RWPE2 (cell line): ENCODE data around the gene INPP5A.

ENCODE experiments used
- ATAC-seq: fragments of 200-7000 bp; cut with Tn5 transposase; 3 replicates; pipeline ENCODE4 v1.9.1; 2021; ENCODE audit warnings: low read depth
- DNase-seq: peaks from one replicate; pipeline ENCODE4 v3.0.0-alpha.2; 2020; ENCODE audit warnings: low spot score
- H3K27ac ChIP-seq: fragments of 450-650 bp; 2 replicates; pipeline ENCODE4 v1.5.1; 2017; ENCODE audit warnings: mild to moderate bottlenecking; ENCODE audit not compliant: poor library complexity, severe bottlenecking
- H3K27me3 ChIP-seq: fragments of 250-450 bp; sonication (Bioruptor Pico); 2 replicates; pipeline ENCODE4 v1.5.1; 2021; ENCODE audit warnings: mild to moderate bottlenecking, moderate library complexity; ENCODE audit not compliant: insufficient read depth, poor library complexity, severe bottlenecking
- H3K36me3 ChIP-seq: fragments of 250-450 bp; sonication (Bioruptor Pico); 2 replicates; pipeline ENCODE4 v1.5.1; 2020; ENCODE audit warnings: low read depth, mild to moderate bottlenecking, moderate library complexity
- H3K4me1 ChIP-seq: fragments of 250-450 bp; sonication (Bioruptor Pico); 2 replicates; pipeline ENCODE4 v1.5.1; 2021; ENCODE audit warnings: mild to moderate bottlenecking, moderate library complexity; ENCODE audit not compliant: insufficient read depth, poor library complexity, severe bottlenecking
- H3K4me3 ChIP-seq: fragments of 250-450 bp; sonication (Bioruptor Pico); 2 replicates; pipeline ENCODE4 v1.5.1; 2021; ENCODE audit warnings: mild to moderate bottlenecking, moderate library complexity; ENCODE audit not compliant: severe bottlenecking
- H3K9me3 ChIP-seq: fragments of 250-450 bp; sonication (Bioruptor Pico); 2 replicates; pipeline ENCODE4 v1.5.1; 2021; ENCODE audit warnings: mild to moderate bottlenecking, moderate library complexity; ENCODE audit not compliant: severe bottlenecking
- TF ChIP-seq, protein P1 (sequence below): fragments of 450-650 bp; IDR thresholded peaks from one replicate; pipeline ENCODE4 v1.5.1; 2017; ENCODE audit warnings: mild to moderate bottlenecking, moderate library complexity; ENCODE audit not compliant: poor library complexity, severe bottlenecking

The INPP5A gene

DNA sequence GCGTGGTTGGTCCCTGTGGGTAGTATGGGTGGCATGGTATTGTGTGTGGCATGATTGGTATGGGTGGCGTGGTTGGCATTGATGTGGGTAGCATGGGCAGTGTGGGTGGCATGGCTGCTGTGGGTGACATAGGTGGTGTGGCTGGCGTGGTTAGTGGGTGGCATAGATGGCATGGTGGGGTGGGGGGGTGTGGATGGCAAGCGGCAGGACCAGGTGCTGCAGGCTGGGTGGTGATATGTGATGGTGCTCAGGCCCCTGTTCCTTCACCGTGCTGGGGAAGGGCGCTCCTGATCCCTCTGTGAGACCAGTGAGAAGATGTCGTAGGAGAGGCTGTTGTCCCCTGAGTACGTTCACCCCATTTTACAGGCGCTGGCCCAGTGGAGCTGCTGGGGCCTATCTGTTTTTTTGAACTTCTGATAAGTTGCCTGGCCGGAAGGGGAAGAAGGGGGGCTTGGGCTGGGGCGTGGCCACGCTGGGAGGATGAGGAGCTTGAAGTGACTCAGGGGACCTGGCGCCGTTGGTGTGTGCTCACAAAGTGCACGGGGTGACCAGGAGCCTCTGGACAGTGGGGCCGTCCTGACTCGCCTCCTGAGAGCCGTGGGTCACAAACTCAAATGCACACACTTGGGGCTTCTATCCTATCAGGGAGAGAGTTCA is 17.5 kb downstream of the INPP5A start:
- TF ChIP-seq, protein P1, sequence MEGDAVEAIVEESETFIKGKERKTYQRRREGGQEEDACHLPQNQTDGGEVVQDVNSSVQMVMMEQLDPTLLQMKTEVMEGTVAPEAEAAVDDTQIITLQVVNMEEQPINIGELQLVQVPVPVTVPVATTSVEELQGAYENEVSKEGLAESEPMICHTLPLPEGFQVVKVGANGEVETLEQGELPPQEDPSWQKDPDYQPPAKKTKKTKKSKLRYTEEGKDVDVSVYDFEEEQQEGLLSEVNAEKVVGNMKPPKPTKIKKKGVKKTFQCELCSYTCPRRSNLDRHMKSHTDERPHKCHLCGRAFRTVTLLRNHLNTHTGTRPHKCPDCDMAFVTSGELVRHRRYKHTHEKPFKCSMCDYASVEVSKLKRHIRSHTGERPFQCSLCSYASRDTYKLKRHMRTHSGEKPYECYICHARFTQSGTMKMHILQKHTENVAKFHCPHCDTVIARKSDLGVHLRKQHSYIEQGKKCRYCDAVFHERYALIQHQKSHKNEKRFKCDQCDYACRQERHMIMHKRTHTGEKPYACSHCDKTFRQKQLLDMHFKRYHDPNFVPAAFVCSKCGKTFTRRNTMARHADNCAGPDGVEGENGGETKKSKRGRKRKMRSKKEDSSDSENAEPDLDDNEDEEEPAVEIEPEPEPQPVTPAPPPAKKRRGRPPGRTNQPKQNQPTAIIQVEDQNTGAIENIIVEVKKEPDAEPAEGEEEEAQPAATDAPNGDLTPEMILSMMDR, result no peak
- Histone ChIP-seq H3K4me3 (no peak overlapping the region), H3K4me1 (no peaks in the 10 kb centered on the region), H3K27ac (no peak overlapping the region), H3K9me3 (no peaks in the 10 kb centered on the region), H3K36me3 (no peaks in the 10 kb centered on the region), H3K27me3 (no peaks in the 10 kb centered on the region)
- DNase-seq (peak; percentile 60), ATAC-seq (no peak)

DNA sequence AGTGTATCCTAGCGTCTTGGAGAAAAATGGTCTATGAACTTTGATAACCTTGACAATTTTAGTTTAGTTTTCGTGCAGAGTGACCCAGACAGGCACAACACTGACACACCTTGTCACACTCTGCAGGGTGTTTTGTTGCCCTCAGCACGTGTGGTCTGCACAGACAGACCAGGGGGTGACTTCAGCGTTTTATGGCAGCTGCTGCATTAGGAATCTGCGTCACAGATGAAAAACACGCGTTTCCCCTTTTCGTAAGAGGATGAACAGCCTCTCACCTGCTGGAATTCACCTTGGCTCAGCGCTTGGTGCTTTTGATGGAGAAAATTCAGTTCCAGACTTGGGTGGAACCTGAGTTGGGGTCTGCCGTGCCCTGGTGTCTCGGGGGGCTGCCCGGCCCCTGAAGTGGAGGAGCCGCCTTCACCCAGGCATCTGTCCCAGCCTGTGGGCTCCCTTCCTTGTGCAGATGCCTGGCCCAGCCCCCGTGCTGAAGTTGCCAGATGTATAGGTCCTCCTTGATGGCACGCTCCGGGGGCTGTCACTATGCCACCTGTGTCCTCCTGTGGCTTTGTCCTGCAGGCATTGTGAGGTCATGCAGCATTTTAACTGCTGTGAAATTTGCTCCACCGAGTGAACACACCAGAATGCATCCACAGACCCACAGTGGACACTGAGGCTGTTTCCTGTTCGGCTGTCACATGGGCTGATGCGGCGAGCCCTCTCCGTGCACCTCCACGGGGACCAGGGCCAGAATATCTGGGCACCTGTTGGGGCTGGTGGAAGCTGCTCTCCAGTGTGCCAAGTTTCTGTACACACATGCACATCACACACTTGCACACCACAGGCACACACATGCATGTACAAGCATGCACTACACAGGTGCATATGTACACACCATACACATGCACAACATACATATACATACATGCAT is 18.3 kb downstream of the INPP5A start:
- no peaks in the 10 kb centered on the region for H3K4me1 ChIP-seq
- no peak for ATAC-seq
- no peak overlapping the region for H3K27ac ChIP-seq
- H3K27me3 ChIP-seq, result no peaks in the 10 kb centered on the region
- TF ChIP-seq, protein P1, result no peak
- peak; percentile 61 for DNase-seq
- no peak overlapping the region for H3K4me3 ChIP-seq
- H3K36me3 ChIP-seq, result no peaks in the 10 kb centered on the region
- no peaks in the 10 kb centered on the region for H3K9me3 ChIP-seq

DNA sequence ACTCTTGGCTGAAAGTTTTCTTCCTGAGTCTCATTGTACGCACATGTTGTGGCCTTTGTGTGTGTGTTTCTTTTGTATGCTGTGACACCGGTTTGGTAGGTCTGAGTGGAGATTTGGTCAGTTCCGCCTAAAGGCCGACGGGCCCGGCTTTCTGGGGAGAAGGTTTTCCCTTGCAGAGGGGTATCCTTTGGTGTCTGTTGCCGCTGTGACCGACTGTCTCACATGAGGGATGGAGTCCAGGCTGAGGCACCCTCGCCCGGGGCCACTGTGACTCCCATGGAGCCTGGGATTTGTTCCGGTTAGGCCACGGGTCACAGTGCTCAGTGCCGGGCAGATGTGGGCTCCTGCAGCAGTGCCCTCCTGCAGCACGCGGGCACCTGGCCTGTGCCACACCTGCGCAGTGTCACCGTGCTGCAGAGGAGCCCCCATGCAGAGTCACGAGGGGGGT is 19.4 kb downstream of the INPP5A start:
- no peak overlapping the region for H3K27ac ChIP-seq
- no peaks in the 10 kb centered on the region for H3K4me1 ChIP-seq
- H3K4me3 ChIP-seq, result no peak overlapping the region
- no peaks in the 10 kb centered on the region for H3K9me3 ChIP-seq
- no peaks in the 10 kb centered on the region for H3K36me3 ChIP-seq
- ATAC-seq (no peak), DNase-seq (no peak)
- TF ChIP-seq, protein P1, result no peak
- no peaks in the 10 kb centered on the region for H3K27me3 ChIP-seq

- no peaks in the 10 kb centered on the region for H3K27me3 ChIP-seq
- no peak overlapping the region for H3K27ac ChIP-seq
- no peaks in the 10 kb centered on the region for H3K36me3 ChIP-seq
- DNase-seq (peak; percentile 62), ATAC-seq (no peak)
- no peaks in the 10 kb centered on the region for H3K9me3 ChIP-seq
- no peaks in the 10 kb centered on the region for H3K4me1 ChIP-seq
- TF ChIP-seq, protein P1, result no peak
- no peak overlapping the region for H3K4me3 ChIP-seq
Observed at GRCh38 chr10:132557696-132558515, 20.3 kb downstream of the INPP5A start.
